ENCODE measurements around the gene SHISA7.
"Not testable (repeated sequence)": the region's sequence is repeated elsewhere in the genome, so short reads cannot be mapped to it uniquely, and the experiment has no call there.

The SHISA7 gene

GRCh38 chr19:55444646-55445045 lies 1.5 kb upstream of the SHISA7 start:
- DNase-seq: no peak

- DNase-seq: no peak
Measured at GRCh38 chr19:55443824-55444480, 852 bp upstream of the SHISA7 start.

GRCh38 chr19:55442372-55442961 lies 633 bp downstream of the SHISA7 start:
- no peak for DNase-seq

- DNase-seq: no peak
Measured at GRCh38 chr19:55441692-55442321, 1.3 kb downstream of the SHISA7 start.

GRCh38 chr19:55441319-55441691 lies 1.8 kb downstream of the SHISA7 start:
- DNase-seq: no peak

- no peak for DNase-seq
Measured at GRCh38 chr19:55440411-55441105, 2.5 kb downstream of the SHISA7 start.

- DNase-seq: no peak
Measured at GRCh38 chr19:55439052-55439451, 4.0 kb downstream of the SHISA7 start.

- DNase-seq: no peak
Measured at GRCh38 chr19:55437410-55437809, 5.7 kb downstream of the SHISA7 start.

GRCh38 chr19:55436847-55437246 lies 6.3 kb downstream of the SHISA7 start:
- no peak for DNase-seq

- DNase-seq: no peak
Measured at GRCh38 chr19:55435020-55435419, 8.1 kb downstream of the SHISA7 start.

- no peak for DNase-seq
Measured at GRCh38 chr19:55434356-55434919, 8.7 kb downstream of the SHISA7 start.

GRCh38 chr19:55433292-55433691 lies 9.8 kb downstream of the SHISA7 start:
- DNase-seq: no peak

- no peak for DNase-seq
Measured at GRCh38 chr19:55432241-55432959, 10.7 kb downstream of the SHISA7 start.

- DNase-seq: no peak
Measured at GRCh38 chr19:55431183-55431582, 11.9 kb downstream of the SHISA7 start.

GRCh38 chr19:55426042-55426441 lies 17.1 kb downstream of the SHISA7 start:
- no peak for DNase-seq

- DNase-seq: no peak
Measured at GRCh38 chr19:55424518-55424917, 18.6 kb downstream of the SHISA7 start.

GRCh38 chr19:55423225-55424005 lies 19.7 kb downstream of the SHISA7 start:
- DNase-seq: no peak

- DNase-seq: not testable (repeated sequence)
Measured at GRCh38 chr19:55421281-55421680, 21.8 kb downstream of the SHISA7 start.

GRCh38 chr19:55419624-55420236 lies 23.4 kb downstream of the SHISA7 start:
- no peak for DNase-seq

- no peak for DNase-seq
Measured at GRCh38 chr19:55419103-55419502, 24.0 kb downstream of the SHISA7 start.

- peak; percentile 19 for DNase-seq
Measured at GRCh38 chr19:55418185-55418584, 24.9 kb downstream of the SHISA7 start.

- DNase-seq: no peak
Measured at GRCh38 chr19:55410168-55410567, 32.9 kb downstream of the SHISA7 start.

Data from NK-92 treated with Interleukin-12 subunit alpha and Interleukin-12 subunit beta, amount 100 ng/mL, for 24 hours (cell line).